ENCODE data around the gene CAP2.

The CAP2 gene

GRCh38 chr6:17442196-17442595 lies 48.8 kb downstream of the CAP2 start:
- H3K4me3 ChIP-seq (ENCODE audit: low read length): no peak overlapping the region
- H3K4me2 ChIP-seq (ENCODE audit: low read length): no peak overlapping the region
- no peak overlapping the region for H3K9ac ChIP-seq (ENCODE audit: low read depth, low read length)
- H3K27me3 ChIP-seq (ENCODE audit: control insufficient read depth, insufficient read depth, low read length): no peaks in the 10 kb centered on the region
- H3K9me3 ChIP-seq (replicated peaks; ENCODE audit: low read length): no peaks in the 10 kb centered on the region
- no peaks in the 10 kb centered on the region for H3K4me1 ChIP-seq (ENCODE audit: control insufficient read depth, insufficient read depth, low read length)
- H3K36me3 ChIP-seq (ENCODE audit: insufficient read depth, low read length): no peaks in the 10 kb centered on the region

- Histone ChIP-seq H3K4me1 (ENCODE audit: control insufficient read depth, insufficient read depth, low read length) (no peaks in the 10 kb centered on the region), H3K27me3 (ENCODE audit: control insufficient read depth, insufficient read depth, low read length) (no peaks in the 10 kb centered on the region), H3K36me3 (ENCODE audit: insufficient read depth, low read length) (no peaks in the 10 kb centered on the region), H3K9me3 (replicated peaks; ENCODE audit: low read length) (no peaks in the 10 kb centered on the region), H3K4me3 (ENCODE audit: low read length) (no peak overlapping the region), H3K4me2 (ENCODE audit: low read length) (no peak overlapping the region), H3K9ac (ENCODE audit: low read depth, low read length) (no peak overlapping the region)
Measured at GRCh38 chr6:17446713-17447112, 53.3 kb downstream of the CAP2 start.

- Histone ChIP-seq H3K9me3 (replicated peaks; ENCODE audit: low read length) (no peaks in the 10 kb centered on the region), H3K27me3 (ENCODE audit: control insufficient read depth, insufficient read depth, low read length) (no peaks in the 10 kb centered on the region), H3K4me3 (ENCODE audit: low read length) (no peak overlapping the region), H3K4me2 (ENCODE audit: low read length) (no peak overlapping the region), H3K4me1 (ENCODE audit: control insufficient read depth, insufficient read depth, low read length) (no peaks in the 10 kb centered on the region), H3K36me3 (ENCODE audit: insufficient read depth, low read length) (no peaks in the 10 kb centered on the region), H3K9ac (ENCODE audit: low read depth, low read length) (no peak overlapping the region)
Measured at GRCh38 chr6:17448165-17448564, 54.8 kb downstream of the CAP2 start.

- no peak overlapping the region for H3K4me2 ChIP-seq (ENCODE audit: low read length)
Measured at GRCh38 chr6:17450397-17450796, 57.0 kb downstream of the CAP2 start.

GRCh38 chr6:17450832-17451231 lies 57.4 kb downstream of the CAP2 start:
- Histone ChIP-seq H3K9ac (ENCODE audit: low read depth, low read length) (no peak overlapping the region), H3K9me3 (replicated peaks; ENCODE audit: low read length) (no peaks in the 10 kb centered on the region), H3K4me3 (ENCODE audit: low read length) (no peak overlapping the region), H3K36me3 (ENCODE audit: insufficient read depth, low read length) (no peaks in the 10 kb centered on the region), H3K4me1 (ENCODE audit: control insufficient read depth, insufficient read depth, low read length) (peaks cover 13% of the 10 kb centered on the region), H3K4me2 (ENCODE audit: low read length) (no peak overlapping the region), H3K27me3 (ENCODE audit: control insufficient read depth, insufficient read depth, low read length) (no peaks in the 10 kb centered on the region)

More at GRCh38 chr6:17450397-17450796, 57.0 kb downstream of the CAP2 start:
- Histone ChIP-seq H3K4me1 (ENCODE audit: control insufficient read depth, insufficient read depth, low read length) (peaks cover 13% of the 10 kb centered on the region), H3K36me3 (ENCODE audit: insufficient read depth, low read length) (no peaks in the 10 kb centered on the region), H3K27me3 (ENCODE audit: control insufficient read depth, insufficient read depth, low read length) (no peaks in the 10 kb centered on the region), H3K9ac (ENCODE audit: low read depth, low read length) (no peak overlapping the region), H3K4me3 (ENCODE audit: low read length) (no peak overlapping the region), H3K9me3 (replicated peaks; ENCODE audit: low read length) (no peaks in the 10 kb centered on the region)

- H3K4me1 ChIP-seq (ENCODE audit: control insufficient read depth, insufficient read depth, low read length): peaks cover 13% of the 10 kb centered on the region
- no peaks in the 10 kb centered on the region for H3K9me3 ChIP-seq (replicated peaks; ENCODE audit: low read length)
- no peak overlapping the region for H3K4me3 ChIP-seq (ENCODE audit: low read length)
- no peaks in the 10 kb centered on the region for H3K36me3 ChIP-seq (ENCODE audit: insufficient read depth, low read length)
- H3K9ac ChIP-seq (ENCODE audit: low read depth, low read length): no peak overlapping the region
- no peaks in the 10 kb centered on the region for H3K27me3 ChIP-seq (ENCODE audit: control insufficient read depth, insufficient read depth, low read length)
- H3K4me2 ChIP-seq (ENCODE audit: low read length): no peak overlapping the region
Measured at GRCh38 chr6:17452096-17452495, 58.7 kb downstream of the CAP2 start.

GRCh38 chr6:17454316-17455005 lies 61.1 kb downstream of the CAP2 start:
- Histone ChIP-seq H3K4me3 (ENCODE audit: low read length) (peak overlapping the region; percentile 4), H3K27me3 (ENCODE audit: control insufficient read depth, insufficient read depth, low read length) (no peaks in the 10 kb centered on the region), H3K4me2 (ENCODE audit: low read length) (peak overlapping the region; percentile 53), H3K36me3 (ENCODE audit: insufficient read depth, low read length) (no peaks in the 10 kb centered on the region), H3K9me3 (replicated peaks; ENCODE audit: low read length) (no peaks in the 10 kb centered on the region), H3K4me1 (ENCODE audit: control insufficient read depth, insufficient read depth, low read length) (peaks cover 13% of the 10 kb centered on the region), H3K9ac (ENCODE audit: low read depth, low read length) (peak overlapping the region; percentile 5)

GRCh38 chr6:17455919-17456318 lies 62.5 kb downstream of the CAP2 start:
- no peak overlapping the region for H3K4me2 ChIP-seq (ENCODE audit: low read length)
- H3K4me1 ChIP-seq (ENCODE audit: control insufficient read depth, insufficient read depth, low read length): peaks cover 13% of the 10 kb centered on the region
- H3K27me3 ChIP-seq (ENCODE audit: control insufficient read depth, insufficient read depth, low read length): no peaks in the 10 kb centered on the region
- no peak overlapping the region for H3K4me3 ChIP-seq (ENCODE audit: low read length)
- no peaks in the 10 kb centered on the region for H3K36me3 ChIP-seq (ENCODE audit: insufficient read depth, low read length)
- no peaks in the 10 kb centered on the region for H3K9me3 ChIP-seq (replicated peaks; ENCODE audit: low read length)
- no peak overlapping the region for H3K9ac ChIP-seq (ENCODE audit: low read depth, low read length)

GRCh38 chr6:17456711-17457110 lies 63.3 kb downstream of the CAP2 start:
- H3K9me3 ChIP-seq (replicated peaks; ENCODE audit: low read length): no peaks in the 10 kb centered on the region
- H3K4me2 ChIP-seq (ENCODE audit: low read length): no peak overlapping the region
- H3K4me3 ChIP-seq (ENCODE audit: low read length): no peak overlapping the region
- H3K9ac ChIP-seq (ENCODE audit: low read depth, low read length): no peak overlapping the region
- H3K36me3 ChIP-seq (ENCODE audit: insufficient read depth, low read length): no peaks in the 10 kb centered on the region
- H3K4me1 ChIP-seq (ENCODE audit: control insufficient read depth, insufficient read depth, low read length): peaks cover 13% of the 10 kb centered on the region
- H3K27me3 ChIP-seq (ENCODE audit: control insufficient read depth, insufficient read depth, low read length): no peaks in the 10 kb centered on the region

- H3K27me3 ChIP-seq (ENCODE audit: control insufficient read depth, insufficient read depth, low read length): no peaks in the 10 kb centered on the region
- no peak overlapping the region for H3K9ac ChIP-seq (ENCODE audit: low read depth, low read length)
- H3K9me3 ChIP-seq (replicated peaks; ENCODE audit: low read length): no peaks in the 10 kb centered on the region
- no peaks in the 10 kb centered on the region for H3K36me3 ChIP-seq (ENCODE audit: insufficient read depth, low read length)
- peaks cover 13% of the 10 kb centered on the region for H3K4me1 ChIP-seq (ENCODE audit: control insufficient read depth, insufficient read depth, low read length)
- no peak overlapping the region for H3K4me2 ChIP-seq (ENCODE audit: low read length)
- no peak overlapping the region for H3K4me3 ChIP-seq (ENCODE audit: low read length)
Measured at GRCh38 chr6:17457405-17457804, 64.0 kb downstream of the CAP2 start.

GRCh38 chr6:17457956-17458355 lies 64.6 kb downstream of the CAP2 start:
- no peak overlapping the region for H3K9ac ChIP-seq (ENCODE audit: low read depth, low read length)
- H3K4me3 ChIP-seq (ENCODE audit: low read length): no peak overlapping the region
- H3K4me1 ChIP-seq (ENCODE audit: control insufficient read depth, insufficient read depth, low read length): peaks cover 13% of the 10 kb centered on the region
- no peaks in the 10 kb centered on the region for H3K36me3 ChIP-seq (ENCODE audit: insufficient read depth, low read length)
- H3K27me3 ChIP-seq (ENCODE audit: control insufficient read depth, insufficient read depth, low read length): no peaks in the 10 kb centered on the region
- H3K9me3 ChIP-seq (replicated peaks; ENCODE audit: low read length): no peaks in the 10 kb centered on the region
- no peak overlapping the region for H3K4me2 ChIP-seq (ENCODE audit: low read length)

- H3K4me3 ChIP-seq (ENCODE audit: low read length): no peak overlapping the region
- H3K9me3 ChIP-seq (replicated peaks; ENCODE audit: low read length): no peaks in the 10 kb centered on the region
- H3K4me1 ChIP-seq (ENCODE audit: control insufficient read depth, insufficient read depth, low read length): peaks cover 12% of the 10 kb centered on the region
- no peak overlapping the region for H3K9ac ChIP-seq (ENCODE audit: low read depth, low read length)
- H3K36me3 ChIP-seq (ENCODE audit: insufficient read depth, low read length): no peaks in the 10 kb centered on the region
- no peak overlapping the region for H3K4me2 ChIP-seq (ENCODE audit: low read length)
- no peaks in the 10 kb centered on the region for H3K27me3 ChIP-seq (ENCODE audit: control insufficient read depth, insufficient read depth, low read length)
Measured at GRCh38 chr6:17458966-17459365, 65.6 kb downstream of the CAP2 start.
